ENCODE measurements around the gene UQCC3. TPM values are rescaled to one million over a fixed set of nuclear protein-coding genes. Genes with fewer than 3 reads are reported as not detected.
A peak's percentile ranks its signal among the peaks of the same experiment; 100 is the strongest.
"Not testable (repeated sequence)": the region's sequence is repeated elsewhere in the genome, so short reads cannot be mapped to it uniquely, and the experiment has no call there.

Gene UQCC3
- total RNA-seq, 4 donors from 2014 or later, result 0.51 to 6.6 (median 3.4) TPM

- intact Hi-C loops (cut with DNase I; ENCODE audit: low total_unique reads), result no loop called here
- Histone ChIP-seq H3K4me3 (peak overlapping the region; percentile 70 to 73), H3K4me1 (peaks cover 9 to 12% of the 10 kb centered on the region in 2 donors), H3K27ac (peak overlapping the region; percentile 82 to 87), H3K27me3 (no peaks in the 10 kb centered on the region), H3K36me3 (no peaks in the 10 kb centered on the region), H3K9me3 (no peaks in the 10 kb centered on the region)
- TF ChIP-seq CTCF (IDR thresholded peaks at IDR 0.05) (no peak), POLR2A (IDR thresholded peaks at IDR 0.05) (no peak)
- DNase-seq, result no peak
These were observed 251 bp upstream of the UQCC3 start for GRCh38 chr11:62671236-62671607.

- H3K27ac ChIP-seq, result no peak overlapping the region
- H3K9me3 ChIP-seq, result no peaks in the 10 kb centered on the region
- peaks cover 0 to 9% of the 10 kb centered on the region in 2 donors for H3K4me1 ChIP-seq
- H3K36me3 ChIP-seq, result no peaks in the 10 kb centered on the region
- no peak for DNase-seq
- H3K27me3 ChIP-seq, result no peaks in the 10 kb centered on the region
- no peak overlapping the region for H3K4me3 ChIP-seq
- intact Hi-C loops (cut with DNase I; ENCODE audit: low total_unique reads), result no loop called here
- TF ChIP-seq POLR2A (IDR thresholded peaks at IDR 0.05), result no peak
- no peak for TF ChIP-seq CTCF (IDR thresholded peaks at IDR 0.05)
These were observed 1.7 kb downstream of the UQCC3 start for GRCh38 chr11:62673196-62673525.

GRCh38 chr11:62675415-62675814, 3.9 kb downstream of the UQCC3 start:
- H3K4me1 ChIP-seq, result peaks cover 0 to 19% of the 10 kb centered on the region in 2 donors
- intact Hi-C loops (cut with DNase I; ENCODE audit: low total_unique reads); DNase-seq; H3K9me3 ChIP-seq; H3K27me3 ChIP-seq; H3K4me3 ChIP-seq; H3K27ac ChIP-seq; H3K36me3 ChIP-seq: not testable (repeated sequence)

- Histone ChIP-seq H3K4me1 (peaks cover 0 to 19% of the 10 kb centered on the region in 2 donors), H3K27ac (no peak overlapping the region), H3K4me3 (no peak overlapping the region), H3K9me3 (no peaks in the 10 kb centered on the region), H3K27me3 (no peaks in the 10 kb centered on the region), H3K36me3 (no peaks in the 10 kb centered on the region)
- intact Hi-C loops (cut with DNase I; ENCODE audit: low total_unique reads), result no loop called here
- TF ChIP-seq POLR2A (IDR thresholded peaks at IDR 0.05) (no peak), CTCF (IDR thresholded peaks at IDR 0.05) (no peak)
- DNase-seq, result no peak
These were observed 5.2 kb downstream of the UQCC3 start for GRCh38 chr11:62676698-62677097.

- no peak for TF ChIP-seq CTCF (IDR thresholded peaks at IDR 0.05)
- no peak for TF ChIP-seq POLR2A (IDR thresholded peaks at IDR 0.05)
- H3K27ac ChIP-seq, result no peak overlapping the region
- DNase-seq, result no peak
- no peaks in the 10 kb centered on the region for H3K9me3 ChIP-seq
- intact Hi-C loops (cut with DNase I; ENCODE audit: low total_unique reads), result no loop called here
- no peak overlapping the region for H3K4me3 ChIP-seq
- no peaks in the 10 kb centered on the region for H3K27me3 ChIP-seq
- peaks cover 0 to 19% of the 10 kb centered on the region in 2 donors for H3K4me1 ChIP-seq
- H3K36me3 ChIP-seq, result no peaks in the 10 kb centered on the region
These were observed 5.7 kb downstream of the UQCC3 start for GRCh38 chr11:62677156-62677555.

- intact Hi-C loops (cut with DNase I; ENCODE audit: low total_unique reads), result no loop called here
- H3K4me3 ChIP-seq, result no peak overlapping the region
- H3K9me3 ChIP-seq, result no peaks in the 10 kb centered on the region
- H3K4me1 ChIP-seq, result peaks cover 0 to 16% of the 10 kb centered on the region in 2 donors
- H3K27me3 ChIP-seq, result no peaks in the 10 kb centered on the region
- no peaks in the 10 kb centered on the region for H3K36me3 ChIP-seq
- DNase-seq, result no peak
- no peak for TF ChIP-seq POLR2A (IDR thresholded peaks at IDR 0.05)
- no peak for TF ChIP-seq CTCF (IDR thresholded peaks at IDR 0.05)
- peak overlapping the region in 1 of 2 donors; percentile 76 for H3K27ac ChIP-seq
These were observed 6.2 kb downstream of the UQCC3 start for GRCh38 chr11:62677714-62678113.
